Peyer's patch (tissue), 4 donors: ENCODE measurements around the gene LTBP2. TPM values are rescaled to one million over a fixed set of nuclear protein-coding genes. Genes with fewer than 3 reads are reported as not detected.
A peak's percentile ranks its signal among the peaks of the same experiment; 100 is the strongest.

ENCODE experiments used
- DNase-seq, 3 donors: peaks; one replicate each; pipeline ENCODE4 v3.0.0-alpha.2; 2017 to 2019
- H3K27ac ChIP-seq, 4 donors: fragments of 200-600 bp; sonication (generic); one replicate each; pipeline ENCODE4 v1.5.1; 2016 to 2019
- H3K27me3 ChIP-seq, 2 donors: fragments of 200-600 bp; sonication (generic); one replicate each; pipeline ENCODE4 v1.5.1; 2019
- H3K36me3 ChIP-seq, 3 donors: fragments of 200-600 bp; sonication (generic); one replicate each; pipeline ENCODE4 v1.5.1; 2016 to 2019
- H3K4me1 ChIP-seq, 4 donors: fragments of 200-600 bp; sonication (generic); one replicate each; pipeline ENCODE4 v1.5.1; 2016 to 2019
- H3K4me3 ChIP-seq, 4 donors: fragments of 200-600 bp; sonication (generic); 1 replicate in 3 of 4; 2 replicates in 1 of 4; pipeline ENCODE4 v1.5.1; 2016 to 2019; ENCODE audit warnings: mild to moderate bottlenecking in 1 of 4
- H3K9me3 ChIP-seq, 4 donors: fragments of 200-600 bp; sonication (generic); one replicate each; pipeline ENCODE4 v1.5.1; 2016 to 2019; ENCODE audit warnings: mild to moderate bottlenecking in 1 of 4
- CTCF ChIP-seq, 6 experiments: fragments of 450-650 bp in 4 of 6; fragments of 200-600 bp in 2 of 6; sonication (generic) in 1 of 6; IDR thresholded peaks; one replicate each; pipeline ENCODE4 v1.5.1; 2017 to 2019; ENCODE audit warnings: antibody characterized with exemption in 6 of 6, mild to moderate bottlenecking in 3 of 6, moderate library complexity in 1 of 6
- POLR2A ChIP-seq, 2 donors: fragments of 450-650 bp; IDR thresholded peaks; one replicate each; pipeline ENCODE4 v1.5.1; 2017; ENCODE audit warnings: antibody characterized with exemption in 2 of 2, mild to moderate bottlenecking in 2 of 2, moderate library complexity in 2 of 2
- total RNA-seq, 4 donors: library from RNA; depleted of rRNA; stranded (reverse); fragments of >200 nt; gene quantifications; one replicate each; pipeline ENCODE4 v1.1.0, GENCODE V29; 2016

The LTBP2 gene
- total RNA-seq, 4 donors from 2014 or later = 10.7 to 34.7 (median 16.0) TPM

GRCh38 chr14:74566174-74567141, 45.6 kb downstream of the LTBP2 start:
- Histone ChIP-seq H3K9me3 (no peaks in the 10 kb centered on the region), H3K4me3 (no peak overlapping the region), H3K36me3 (no peaks in the 10 kb centered on the region), H3K27me3 (no peaks in the 10 kb centered on the region), H3K4me1 (peaks cover 0 to 11% (median 0%) of the 10 kb centered on the region in 4 donors), H3K27ac (peak overlapping the region in 1 of 4 donors; percentile 42)
- no peak for TF ChIP-seq CTCF (IDR thresholded peaks at IDR 0.05)
- no peak for TF ChIP-seq POLR2A (IDR thresholded peaks at IDR 0.05)
- peak in 1 of 3 donors; percentile 38 for DNase-seq

- no peaks in the 10 kb centered on the region for H3K9me3 ChIP-seq
- no peak for DNase-seq
- no peak overlapping the region for H3K27ac ChIP-seq
- H3K4me1 ChIP-seq = no peaks in the 10 kb centered on the region
- H3K36me3 ChIP-seq = no peaks in the 10 kb centered on the region
- H3K4me3 ChIP-seq = no peak overlapping the region
- TF ChIP-seq POLR2A (IDR thresholded peaks at IDR 0.05) (no peak), CTCF (IDR thresholded peaks at IDR 0.05) (no peak)
- H3K27me3 ChIP-seq = no peaks in the 10 kb centered on the region
These were observed 48.4 kb downstream of the LTBP2 start for GRCh38 chr14:74563586-74564159.

DNA sequence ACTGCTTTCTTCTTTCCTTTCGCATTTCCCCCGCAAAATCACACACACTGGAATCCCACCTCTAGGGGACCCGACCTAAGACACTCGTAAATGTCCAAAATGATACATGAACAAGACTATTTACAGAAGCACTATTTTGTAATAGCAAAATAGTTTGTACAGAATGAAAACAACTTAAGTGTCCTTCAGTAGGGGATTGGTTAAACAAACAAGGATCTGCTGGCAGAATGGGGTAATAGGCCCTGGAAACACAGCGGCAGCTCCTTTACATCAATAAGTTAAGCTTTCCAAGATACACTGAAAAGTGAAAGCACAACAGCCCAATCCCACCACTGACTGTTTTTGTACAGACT, 48.8 kb downstream of the LTBP2 start:
- H3K9me3 ChIP-seq = no peaks in the 10 kb centered on the region
- H3K27me3 ChIP-seq = no peaks in the 10 kb centered on the region
- H3K4me3 ChIP-seq = no peak overlapping the region
- TF ChIP-seq POLR2A (IDR thresholded peaks at IDR 0.05) = no peak
- no peak for TF ChIP-seq CTCF (IDR thresholded peaks at IDR 0.05)
- H3K4me1 ChIP-seq = no peaks in the 10 kb centered on the region
- H3K27ac ChIP-seq = no peak overlapping the region
- no peaks in the 10 kb centered on the region for H3K36me3 ChIP-seq
- no peak for DNase-seq

DNA sequence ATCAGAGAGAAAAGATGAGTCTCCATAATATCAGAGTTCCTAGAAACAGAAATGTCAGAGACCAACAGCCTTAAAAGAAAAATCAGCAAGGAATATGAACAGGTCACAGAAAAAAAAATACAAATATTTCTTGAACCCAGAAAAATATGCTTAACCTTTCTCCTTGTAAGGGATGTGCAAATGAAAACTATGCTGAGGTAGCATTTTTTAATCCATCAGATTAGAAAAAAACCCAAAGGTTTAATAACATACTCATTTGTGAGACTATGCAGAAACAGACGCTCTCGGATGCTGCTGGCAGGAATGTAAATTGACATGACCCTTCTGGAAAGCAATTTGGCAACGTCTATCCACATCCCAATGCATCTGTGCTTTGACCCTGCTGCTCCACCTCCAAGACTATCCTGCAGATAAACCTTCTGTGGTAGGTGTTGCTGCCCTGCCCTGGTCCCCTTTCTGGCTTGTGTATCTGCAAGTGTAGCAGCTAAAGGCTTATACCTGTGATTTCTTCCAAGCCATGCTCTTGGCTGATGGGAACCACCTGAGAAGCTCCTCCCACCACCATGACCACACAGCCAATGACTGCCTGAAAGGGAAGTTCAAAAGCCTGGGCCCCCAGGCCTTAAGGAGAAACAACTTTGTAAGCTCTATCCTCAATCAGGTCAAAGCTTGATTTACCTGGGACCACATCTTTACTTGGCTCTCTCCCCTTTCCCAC, 49.4 kb downstream of the LTBP2 start:
- H3K36me3 ChIP-seq = no peaks in the 10 kb centered on the region
- no peak overlapping the region for H3K4me3 ChIP-seq
- TF ChIP-seq POLR2A (IDR thresholded peaks at IDR 0.05) (no peak), CTCF (IDR thresholded peaks at IDR 0.05) (peak in 1 of 6 experiments; percentile 9)
- H3K27ac ChIP-seq = no peak overlapping the region
- H3K27me3 ChIP-seq = no peaks in the 10 kb centered on the region
- peak in 1 of 3 donors; percentile 24 for DNase-seq
- no peaks in the 10 kb centered on the region for H3K9me3 ChIP-seq
- no peaks in the 10 kb centered on the region for H3K4me1 ChIP-seq

- no peak overlapping the region for H3K4me3 ChIP-seq
- TF ChIP-seq POLR2A (IDR thresholded peaks at IDR 0.05) = no peak
- no peaks in the 10 kb centered on the region for H3K9me3 ChIP-seq
- no peaks in the 10 kb centered on the region for H3K36me3 ChIP-seq
- H3K27ac ChIP-seq = no peak overlapping the region
- no peaks in the 10 kb centered on the region for H3K27me3 ChIP-seq
- no peak for DNase-seq
- no peaks in the 10 kb centered on the region for H3K4me1 ChIP-seq
These were observed 53.4 kb downstream of the LTBP2 start for GRCh38 chr14:74558655-74559054.
